ENCODE measurements around the gene ADIPOR2. TPM values are rescaled to one million over a fixed set of nuclear protein-coding genes. Genes with fewer than 3 reads are reported as not detected.

Gene ADIPOR2
- total RNA-seq, 1 experiment from 2014 or later, result 58.5 TPM

- H3K27me3 Mint-ChIP-seq (ENCODE audit: insufficient read depth, unreplicated experiment), result peaks cover 54% of the 10 kb centered on the region
Observed at GRCh38 chr12:1821805-1822204, 130.9 kb downstream of the ADIPOR2 start.

DNA sequence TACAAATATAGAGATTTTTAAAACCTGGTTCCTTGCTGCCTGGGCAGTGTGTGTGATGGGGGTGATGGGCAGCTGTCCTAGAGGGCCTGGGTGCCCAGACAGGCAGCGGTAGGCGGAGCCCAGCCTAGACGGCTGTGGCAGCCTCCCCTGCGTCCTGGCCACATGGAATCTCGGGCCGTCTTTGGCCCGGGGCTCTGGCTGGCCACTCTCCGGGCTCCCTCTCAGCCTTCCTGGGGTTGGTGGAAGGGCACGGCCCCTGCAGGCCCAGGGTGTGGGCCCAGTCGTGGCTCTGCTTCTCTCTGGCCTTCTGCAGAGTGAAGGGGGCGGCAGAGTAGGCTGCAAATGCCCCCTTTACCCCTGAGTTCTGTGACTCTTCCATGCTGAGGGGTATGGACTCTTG is 131.8 kb downstream of the ADIPOR2 start:
- Mint-ChIP-seq H3K27ac (ENCODE audit: low read depth, unreplicated experiment) (no peak overlapping the region), H3K4me3 (ENCODE audit: unreplicated experiment) (no peak overlapping the region), H3K4me1 (ENCODE audit: insufficient read depth, unreplicated experiment) (no peaks in the 10 kb centered on the region), H3K36me3 (ENCODE audit: insufficient read depth, unreplicated experiment) (no peaks in the 10 kb centered on the region), H3K27me3 (ENCODE audit: insufficient read depth, unreplicated experiment) (peaks cover 62% of the 10 kb centered on the region), H3K9me3 (ENCODE audit: unreplicated experiment) (no peaks in the 10 kb centered on the region)
- TF ChIP-seq, protein P1, sequence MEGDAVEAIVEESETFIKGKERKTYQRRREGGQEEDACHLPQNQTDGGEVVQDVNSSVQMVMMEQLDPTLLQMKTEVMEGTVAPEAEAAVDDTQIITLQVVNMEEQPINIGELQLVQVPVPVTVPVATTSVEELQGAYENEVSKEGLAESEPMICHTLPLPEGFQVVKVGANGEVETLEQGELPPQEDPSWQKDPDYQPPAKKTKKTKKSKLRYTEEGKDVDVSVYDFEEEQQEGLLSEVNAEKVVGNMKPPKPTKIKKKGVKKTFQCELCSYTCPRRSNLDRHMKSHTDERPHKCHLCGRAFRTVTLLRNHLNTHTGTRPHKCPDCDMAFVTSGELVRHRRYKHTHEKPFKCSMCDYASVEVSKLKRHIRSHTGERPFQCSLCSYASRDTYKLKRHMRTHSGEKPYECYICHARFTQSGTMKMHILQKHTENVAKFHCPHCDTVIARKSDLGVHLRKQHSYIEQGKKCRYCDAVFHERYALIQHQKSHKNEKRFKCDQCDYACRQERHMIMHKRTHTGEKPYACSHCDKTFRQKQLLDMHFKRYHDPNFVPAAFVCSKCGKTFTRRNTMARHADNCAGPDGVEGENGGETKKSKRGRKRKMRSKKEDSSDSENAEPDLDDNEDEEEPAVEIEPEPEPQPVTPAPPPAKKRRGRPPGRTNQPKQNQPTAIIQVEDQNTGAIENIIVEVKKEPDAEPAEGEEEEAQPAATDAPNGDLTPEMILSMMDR (IDR thresholded peaks at IDR 0.05; ENCODE audit: unreplicated experiment), result no peak
- POLR2A ChIA-PET, result no interaction called here
- no peak for DNase-seq (ENCODE audit: unreplicated experiment)
- intact Hi-C loops (cut with micrococcal nuclease), result no loop called here
- CTCF ChIA-PET, result no interaction called here
- no TSS peak for BruUV-seq (replicated peaks)

More at GRCh38 chr12:1821805-1822204, 130.9 kb downstream of the ADIPOR2 start:
- ChIA-PET CTCF (interaction anchor here (0.6 to 1.0 kb wide), 3 partner anchors 36 to 843 kb away, joined by 3 read pairs; no protein-coding TSS in a partner anchor), POLR2A (no interaction called here)
- Mint-ChIP-seq H3K4me1 (ENCODE audit: insufficient read depth, unreplicated experiment) (no peaks in the 10 kb centered on the region), H3K36me3 (ENCODE audit: insufficient read depth, unreplicated experiment) (no peaks in the 10 kb centered on the region), H3K27ac (ENCODE audit: low read depth, unreplicated experiment) (no peak overlapping the region), H3K9me3 (ENCODE audit: unreplicated experiment) (no peaks in the 10 kb centered on the region), H3K4me3 (ENCODE audit: unreplicated experiment) (no peak overlapping the region)
- TF ChIP-seq, protein P1 (IDR thresholded peaks at IDR 0.05; ENCODE audit: unreplicated experiment), result no peak
- BruUV-seq (replicated peaks), result no TSS peak
- no peak for DNase-seq (ENCODE audit: unreplicated experiment)
- intact Hi-C loops (cut with micrococcal nuclease), result no loop called here

GRCh38 chr12:1823237-1823636 is 132.4 kb downstream of the ADIPOR2 start:
- intact Hi-C loops (cut with micrococcal nuclease), result no loop called here
- Mint-ChIP-seq H3K27me3 (ENCODE audit: insufficient read depth, unreplicated experiment) (peaks cover 63% of the 10 kb centered on the region), H3K4me3 (ENCODE audit: unreplicated experiment) (no peak overlapping the region), H3K4me1 (ENCODE audit: insufficient read depth, unreplicated experiment) (no peaks in the 10 kb centered on the region), H3K9me3 (ENCODE audit: unreplicated experiment) (no peaks in the 10 kb centered on the region), H3K36me3 (ENCODE audit: insufficient read depth, unreplicated experiment) (no peaks in the 10 kb centered on the region), H3K27ac (ENCODE audit: low read depth, unreplicated experiment) (no peak overlapping the region)
- BruUV-seq (replicated peaks), result no TSS peak
- ChIA-PET CTCF (no interaction called here), POLR2A (no interaction called here)
- no peak for DNase-seq (ENCODE audit: unreplicated experiment)
- TF ChIP-seq, protein P1 (IDR thresholded peaks at IDR 0.05; ENCODE audit: unreplicated experiment), result no peak

GRCh38 chr12:1825382-1826102 is 134.7 kb downstream of the ADIPOR2 start:
- DNase-seq (ENCODE audit: unreplicated experiment), result no peak
- H3K36me3 Mint-ChIP-seq (ENCODE audit: insufficient read depth, unreplicated experiment), result no peaks in the 10 kb centered on the region
- TF ChIP-seq, protein P1 (IDR thresholded peaks at IDR 0.05; ENCODE audit: unreplicated experiment), result no peak
- no peaks in the 10 kb centered on the region for H3K9me3 Mint-ChIP-seq (ENCODE audit: unreplicated experiment)
- H3K4me3 Mint-ChIP-seq (ENCODE audit: unreplicated experiment), result no peak overlapping the region
- no peak overlapping the region for H3K27ac Mint-ChIP-seq (ENCODE audit: low read depth, unreplicated experiment)
- intact Hi-C loops (cut with micrococcal nuclease), result no loop called here
- no peaks in the 10 kb centered on the region for H3K4me1 Mint-ChIP-seq (ENCODE audit: insufficient read depth, unreplicated experiment)
- ChIA-PET CTCF (interaction anchor here (1.0 kb wide), 1 partner anchor 12 kb away, joined by 4 read pairs; no protein-coding TSS in a partner anchor), POLR2A (no interaction called here)
- H3K27me3 Mint-ChIP-seq (ENCODE audit: insufficient read depth, unreplicated experiment), result peaks cover 43% of the 10 kb centered on the region
- no TSS peak for BruUV-seq (replicated peaks)
